HL-60 (cell line): ENCODE data around the gene DNAL4.
"Not testable (repeated sequence)": the region's sequence is repeated elsewhere in the genome, so short reads cannot be mapped to it uniquely, and the experiment has no call there.

Source experiments
- CTCF ChIP-seq: IDR thresholded peaks from one replicate; pipeline ENCODE4 v1.5.1; 2011; ENCODE audit warnings: low read length, control low read depth, inconsistent platforms; ENCODE audit not compliant: insufficient read depth
- POLR2AphosphoS5 ChIP-seq: IDR thresholded peaks from 2 replicates; pipeline ENCODE4 v1.6.1; 2012; ENCODE audit warnings: low read depth

GRCh38 chr22:38805041-38805593 lies 11.2 kb upstream of the DNAL4 start:
- TF ChIP-seq CTCF, POLR2AphosphoS5: not testable (repeated sequence)
